Stomach (tissue), 4 donors: Measurements from ENCODE around the gene KISS1R.

ENCODE experiments used
- EP300 ChIP-seq: sonication (generic); formaldehyde crosslinking; IDR thresholded peaks from one replicate; pipeline ENCODE4 v1.6.1; 2017; ENCODE audit warnings: antibody characterized with exemption
- POLR2A ChIP-seq, 4 donors: fragments of 450-650 bp; IDR thresholded peaks; one replicate each; pipeline ENCODE4 v1.6.1; 2016; ENCODE audit warnings: antibody characterized with exemption in 4 of 4, control low read depth in 2 of 4, mild to moderate bottlenecking in 1 of 4, moderate library complexity in 1 of 4
- POLR2AphosphoS5 ChIP-seq, 3 donors: sonication (generic); formaldehyde crosslinking; IDR thresholded peaks; one replicate each; pipeline ENCODE4 v1.6.1; 2016; ENCODE audit warnings: antibody characterized with exemption in 3 of 3
- TF ChIP-seq, protein P1 (sequence below), 7 experiments: fragments of 450-650 bp in 4 of 7; fragments of 200-600 bp in 3 of 7; sonication (generic) in 3 of 7; IDR thresholded peaks; one replicate each; pipeline ENCODE4 v1.5.1; 2016 to 2019; ENCODE audit warnings: antibody characterized with exemption in 7 of 7, control low read depth in 2 of 7, mild to moderate bottlenecking in 1 of 7

DNA sequence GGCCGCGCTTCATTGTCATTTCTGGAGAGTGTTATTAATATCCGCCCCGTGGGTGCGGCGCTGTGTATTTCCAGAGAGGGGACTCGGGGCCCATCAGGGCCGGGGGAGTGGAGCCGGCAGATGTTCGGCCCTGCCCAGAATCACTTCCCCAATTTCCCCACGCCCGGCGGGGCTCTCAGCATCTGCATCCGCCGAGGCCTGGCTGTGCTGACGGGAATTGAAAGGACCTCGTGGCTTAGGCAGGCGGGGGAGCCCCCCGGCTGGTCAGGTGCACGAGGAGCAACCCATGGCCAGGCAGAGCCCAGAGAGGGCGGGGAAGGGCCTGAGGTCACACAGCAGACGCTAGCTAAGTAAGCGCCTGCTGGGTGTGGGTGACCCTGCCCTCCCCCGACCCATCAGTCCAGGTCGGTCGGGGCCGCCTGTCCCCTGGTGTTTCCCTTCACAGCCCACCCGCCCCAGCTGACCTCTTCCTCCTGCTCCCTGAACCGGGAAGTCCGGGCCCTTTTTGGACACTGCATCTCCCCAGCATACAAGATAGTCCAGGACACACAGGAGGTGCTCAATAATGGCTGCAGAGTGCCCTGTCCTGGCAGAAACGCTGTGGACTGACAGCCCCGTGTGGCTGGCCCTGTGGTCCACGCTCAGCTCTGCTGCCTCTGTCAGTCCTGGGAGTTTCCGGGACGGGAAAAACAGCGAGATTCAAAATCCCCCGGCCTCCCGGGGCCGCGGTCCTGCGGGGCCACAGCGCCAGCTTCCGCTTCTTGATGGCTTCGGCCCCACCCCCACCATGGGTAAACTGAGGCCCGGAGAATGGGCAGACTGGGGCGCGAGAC, 30.8 kb downstream of the KISS1R start:
- TF ChIP-seq, protein P1, sequence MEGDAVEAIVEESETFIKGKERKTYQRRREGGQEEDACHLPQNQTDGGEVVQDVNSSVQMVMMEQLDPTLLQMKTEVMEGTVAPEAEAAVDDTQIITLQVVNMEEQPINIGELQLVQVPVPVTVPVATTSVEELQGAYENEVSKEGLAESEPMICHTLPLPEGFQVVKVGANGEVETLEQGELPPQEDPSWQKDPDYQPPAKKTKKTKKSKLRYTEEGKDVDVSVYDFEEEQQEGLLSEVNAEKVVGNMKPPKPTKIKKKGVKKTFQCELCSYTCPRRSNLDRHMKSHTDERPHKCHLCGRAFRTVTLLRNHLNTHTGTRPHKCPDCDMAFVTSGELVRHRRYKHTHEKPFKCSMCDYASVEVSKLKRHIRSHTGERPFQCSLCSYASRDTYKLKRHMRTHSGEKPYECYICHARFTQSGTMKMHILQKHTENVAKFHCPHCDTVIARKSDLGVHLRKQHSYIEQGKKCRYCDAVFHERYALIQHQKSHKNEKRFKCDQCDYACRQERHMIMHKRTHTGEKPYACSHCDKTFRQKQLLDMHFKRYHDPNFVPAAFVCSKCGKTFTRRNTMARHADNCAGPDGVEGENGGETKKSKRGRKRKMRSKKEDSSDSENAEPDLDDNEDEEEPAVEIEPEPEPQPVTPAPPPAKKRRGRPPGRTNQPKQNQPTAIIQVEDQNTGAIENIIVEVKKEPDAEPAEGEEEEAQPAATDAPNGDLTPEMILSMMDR (IDR thresholded peaks at IDR 0.05) = no peak
- TF ChIP-seq POLR2A (IDR thresholded peaks at IDR 0.05) (no peak), POLR2AphosphoS5 (IDR thresholded peaks at IDR 0.05) (no peak), EP300 (no peak)
